Measurements from ENCODE around the gene SLC25A19.
"Not testable (repeated sequence)": the region's sequence is repeated elsewhere in the genome, so short reads cannot be mapped to it uniquely, and the experiment has no call there.

The SLC25A19 gene

GRCh38 chr17:75289832-75290337, 652 bp upstream of the SLC25A19 start:
- Histone ChIP-seq H3K4me3 (ENCODE audit: low read length) (peak overlapping the region; percentile 59), H3K36me3 (ENCODE audit: insufficient read depth, low read length) (no peaks in the 10 kb centered on the region), H3K27me3 (ENCODE audit: insufficient read depth, low read length) (no peaks in the 10 kb centered on the region), H3K4me1 (ENCODE audit: insufficient read depth, low read length) (peaks cover 6% of the 10 kb centered on the region), H3K9me3 (ENCODE audit: low read length) (no peaks in the 10 kb centered on the region), H2AFZ (ENCODE audit: low read depth, low read length) (peak overlapping the region; percentile 18)

DNA sequence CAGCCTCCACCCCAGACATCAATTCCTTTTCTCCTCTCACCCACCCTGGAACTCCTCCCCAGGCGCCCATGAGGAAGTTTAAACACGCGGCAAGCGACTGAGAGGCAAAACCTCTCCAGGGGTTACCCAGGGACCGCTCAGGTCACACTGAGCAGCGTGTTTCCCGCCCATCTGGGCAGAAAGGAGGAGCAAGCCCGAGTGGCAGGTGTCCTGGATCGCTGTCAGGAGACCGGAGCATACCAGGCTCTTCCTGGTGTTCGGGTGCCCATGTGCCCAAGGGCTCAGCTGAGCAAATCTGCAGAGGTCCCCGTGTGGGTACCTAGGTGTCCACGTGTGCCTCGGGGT, 491 bp downstream of the SLC25A19 start:
- no peaks in the 10 kb centered on the region for H3K9me3 ChIP-seq (ENCODE audit: low read length)
- peaks cover 6% of the 10 kb centered on the region for H3K4me1 ChIP-seq (ENCODE audit: insufficient read depth, low read length)
- H3K4me3 ChIP-seq (ENCODE audit: low read length), result peak overlapping the region; percentile 67
- no peaks in the 10 kb centered on the region for H3K36me3 ChIP-seq (ENCODE audit: insufficient read depth, low read length)
- H3K27me3 ChIP-seq (ENCODE audit: insufficient read depth, low read length), result no peaks in the 10 kb centered on the region
- H2AFZ ChIP-seq (ENCODE audit: low read depth, low read length), result peak overlapping the region; percentile 82

GRCh38 chr17:75288359-75288758, 874 bp downstream of the SLC25A19 start:
- no peaks in the 10 kb centered on the region for H3K27me3 ChIP-seq (ENCODE audit: insufficient read depth, low read length)
- H3K36me3 ChIP-seq (ENCODE audit: insufficient read depth, low read length), result no peaks in the 10 kb centered on the region
- peaks cover 6% of the 10 kb centered on the region for H3K4me1 ChIP-seq (ENCODE audit: insufficient read depth, low read length)
- no peak overlapping the region for H2AFZ ChIP-seq (ENCODE audit: low read depth, low read length)
- peak overlapping the region; percentile 67 for H3K4me3 ChIP-seq (ENCODE audit: low read length)
- no peaks in the 10 kb centered on the region for H3K9me3 ChIP-seq (ENCODE audit: low read length)

- no peak overlapping the region for H2AFZ ChIP-seq (ENCODE audit: low read depth, low read length)
- H3K4me3 ChIP-seq (ENCODE audit: low read length), result no peak overlapping the region
- no peaks in the 10 kb centered on the region for H3K9me3 ChIP-seq (ENCODE audit: low read length)
- H3K27me3 ChIP-seq (ENCODE audit: insufficient read depth, low read length), result no peaks in the 10 kb centered on the region
- H3K36me3 ChIP-seq (ENCODE audit: insufficient read depth, low read length), result no peaks in the 10 kb centered on the region
- peaks cover 6% of the 10 kb centered on the region for H3K4me1 ChIP-seq (ENCODE audit: insufficient read depth, low read length)
Observed at GRCh38 chr17:75287221-75287620, 2.0 kb downstream of the SLC25A19 start.

DNA sequence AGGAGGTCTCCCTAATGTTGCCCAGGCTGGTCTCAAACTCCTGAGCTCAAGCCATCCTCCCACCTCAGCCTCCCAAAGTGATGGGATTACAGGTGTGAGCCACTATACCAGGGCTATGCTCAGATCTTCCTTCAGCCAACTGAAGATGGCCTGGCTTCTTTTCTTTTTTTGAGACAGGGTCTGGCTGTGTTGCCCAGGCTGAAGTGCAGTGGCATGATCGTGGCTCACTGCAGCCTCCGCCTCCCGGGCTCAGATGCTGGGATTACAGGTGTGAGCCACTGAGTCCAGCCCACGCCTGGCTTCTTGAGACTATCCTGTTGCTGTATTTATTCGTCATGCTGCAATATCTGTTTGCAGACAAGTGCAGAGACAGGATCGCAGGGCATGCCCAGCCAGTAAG, 4.1 kb downstream of the SLC25A19 start:
- H3K27me3 ChIP-seq (ENCODE audit: insufficient read depth, low read length), result no peaks in the 10 kb centered on the region
- peaks cover 6% of the 10 kb centered on the region for H3K4me1 ChIP-seq (ENCODE audit: insufficient read depth, low read length)
- H3K36me3 ChIP-seq (ENCODE audit: insufficient read depth, low read length), result no peaks in the 10 kb centered on the region
- H3K9me3 ChIP-seq (ENCODE audit: low read length), result no peaks in the 10 kb centered on the region
- H2AFZ ChIP-seq (ENCODE audit: low read depth, low read length), result no peak overlapping the region
- no peak overlapping the region for H3K4me3 ChIP-seq (ENCODE audit: low read length)

DNA sequence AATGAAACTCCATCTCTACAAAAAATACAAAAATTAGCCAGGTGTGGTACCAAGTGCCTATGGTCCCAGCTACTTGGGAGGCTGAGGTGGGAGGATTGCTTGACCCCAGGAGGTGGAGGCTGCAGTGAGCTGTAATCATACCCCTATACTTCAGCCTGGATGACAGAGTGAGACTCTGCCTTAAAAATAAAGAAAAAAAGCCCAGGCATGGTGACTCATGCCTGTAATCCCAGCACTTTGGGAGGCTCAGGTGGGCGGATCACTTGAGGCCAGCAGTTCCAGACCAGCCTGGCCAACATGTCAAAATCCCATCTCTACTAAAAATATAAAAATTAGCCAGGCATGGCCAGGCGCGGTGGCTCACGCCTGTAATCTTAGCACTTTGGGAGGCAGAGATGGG, 9.0 kb downstream of the SLC25A19 start:
- H3K36me3 ChIP-seq (ENCODE audit: insufficient read depth, low read length); H3K9me3 ChIP-seq (ENCODE audit: low read length); H2AFZ ChIP-seq (ENCODE audit: low read depth, low read length); H3K4me3 ChIP-seq (ENCODE audit: low read length); H3K27me3 ChIP-seq (ENCODE audit: insufficient read depth, low read length); H3K4me1 ChIP-seq (ENCODE audit: insufficient read depth, low read length): not testable (repeated sequence)

GRCh38 chr17:75277664-75278071, 11.6 kb downstream of the SLC25A19 start:
- H3K4me1 ChIP-seq (ENCODE audit: insufficient read depth, low read length), result no peaks in the 10 kb centered on the region
- H3K9me3 ChIP-seq (ENCODE audit: low read length), result no peaks in the 10 kb centered on the region
- H3K27me3 ChIP-seq (ENCODE audit: insufficient read depth, low read length), result no peaks in the 10 kb centered on the region
- H3K4me3 ChIP-seq (ENCODE audit: low read length), result no peak overlapping the region
- no peaks in the 10 kb centered on the region for H3K36me3 ChIP-seq (ENCODE audit: insufficient read depth, low read length)
- no peak overlapping the region for H2AFZ ChIP-seq (ENCODE audit: low read depth, low read length)

- Histone ChIP-seq H3K27me3 (ENCODE audit: insufficient read depth, low read length) (no peaks in the 10 kb centered on the region), H3K4me1 (ENCODE audit: insufficient read depth, low read length) (peaks cover 13% of the 10 kb centered on the region), H3K4me3 (ENCODE audit: low read length) (no peak overlapping the region), H2AFZ (ENCODE audit: low read depth, low read length) (no peak overlapping the region), H3K36me3 (ENCODE audit: insufficient read depth, low read length) (no peaks in the 10 kb centered on the region), H3K9me3 (ENCODE audit: low read length) (no peaks in the 10 kb centered on the region)
Observed at GRCh38 chr17:75273977-75274708, 15.1 kb downstream of the SLC25A19 start.

DNA sequence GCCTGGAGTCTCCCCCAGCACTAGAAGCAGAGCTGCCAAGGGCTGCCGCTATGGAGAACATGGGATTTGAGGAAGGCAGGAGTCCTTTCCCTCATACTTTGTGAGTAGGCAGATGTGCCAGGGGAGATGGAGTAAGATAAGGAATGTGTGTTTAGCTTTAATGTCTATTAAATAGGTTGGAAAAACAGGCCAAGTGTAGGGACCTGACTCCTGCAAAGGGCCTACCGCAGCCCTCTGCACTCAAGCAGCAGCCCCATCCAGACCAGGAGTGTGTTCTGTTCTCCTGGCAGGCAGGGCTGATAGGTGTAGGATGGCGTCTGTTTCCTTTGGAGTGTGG, 16.4 kb downstream of the SLC25A19 start:
- no peaks in the 10 kb centered on the region for H3K36me3 ChIP-seq (ENCODE audit: insufficient read depth, low read length)
- no peak overlapping the region for H2AFZ ChIP-seq (ENCODE audit: low read depth, low read length)
- H3K27me3 ChIP-seq (ENCODE audit: insufficient read depth, low read length), result no peaks in the 10 kb centered on the region
- H3K9me3 ChIP-seq (ENCODE audit: low read length), result no peaks in the 10 kb centered on the region
- H3K4me3 ChIP-seq (ENCODE audit: low read length), result no peak overlapping the region
- peaks cover 13% of the 10 kb centered on the region for H3K4me1 ChIP-seq (ENCODE audit: insufficient read depth, low read length)

DNA sequence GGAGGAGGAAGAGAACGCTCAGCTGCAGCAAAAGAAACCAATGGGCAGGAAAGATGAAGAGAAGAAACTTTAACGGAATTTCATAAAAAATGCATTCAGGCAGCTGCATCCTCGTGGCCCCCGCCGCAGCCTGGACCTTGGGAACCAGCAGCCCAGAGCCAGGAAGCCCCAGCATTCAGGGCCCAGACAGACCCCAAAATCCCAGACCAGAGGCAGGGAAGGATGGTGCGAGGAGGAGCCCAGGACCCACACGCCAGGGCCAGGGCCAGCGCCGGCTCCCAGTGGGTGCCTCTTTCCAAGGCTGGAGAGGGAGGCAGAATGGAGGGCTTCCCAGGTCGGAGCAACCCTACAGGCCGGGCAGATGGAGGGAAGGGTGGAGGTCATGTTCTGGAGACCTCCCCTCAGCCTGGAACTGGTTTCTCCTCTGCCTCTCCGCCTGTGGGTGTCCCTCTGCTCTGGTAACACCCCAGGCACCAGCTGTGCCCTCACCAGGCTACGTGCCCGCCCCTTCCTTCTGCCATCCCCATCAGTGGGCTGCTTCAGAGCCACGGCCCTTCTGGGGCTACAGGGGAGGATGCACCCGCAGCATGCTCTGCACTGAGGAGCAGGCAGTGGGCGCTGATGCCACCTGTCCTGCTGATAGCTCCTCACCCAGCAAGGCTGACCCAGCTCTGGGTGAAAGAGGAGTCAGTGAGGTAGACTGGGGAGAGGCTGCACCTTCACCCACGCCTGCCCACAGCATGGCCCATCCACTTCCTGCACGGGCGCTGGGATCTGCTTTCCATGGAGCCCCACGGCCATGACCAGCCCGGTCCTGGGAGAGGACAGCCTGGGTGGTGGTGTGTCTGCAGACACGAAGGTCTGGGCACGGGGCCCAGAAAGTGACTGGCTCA, 17.0 kb downstream of the SLC25A19 start:
- Histone ChIP-seq H3K4me1 (ENCODE audit: insufficient read depth, low read length) (peaks cover 13% of the 10 kb centered on the region), H3K36me3 (ENCODE audit: insufficient read depth, low read length) (no peaks in the 10 kb centered on the region), H3K9me3 (ENCODE audit: low read length) (no peaks in the 10 kb centered on the region), H2AFZ (ENCODE audit: low read depth, low read length) (peak overlapping the region; percentile 89), H3K27me3 (ENCODE audit: insufficient read depth, low read length) (no peaks in the 10 kb centered on the region), H3K4me3 (ENCODE audit: low read length) (peak overlapping the region; percentile 96)

DNA sequence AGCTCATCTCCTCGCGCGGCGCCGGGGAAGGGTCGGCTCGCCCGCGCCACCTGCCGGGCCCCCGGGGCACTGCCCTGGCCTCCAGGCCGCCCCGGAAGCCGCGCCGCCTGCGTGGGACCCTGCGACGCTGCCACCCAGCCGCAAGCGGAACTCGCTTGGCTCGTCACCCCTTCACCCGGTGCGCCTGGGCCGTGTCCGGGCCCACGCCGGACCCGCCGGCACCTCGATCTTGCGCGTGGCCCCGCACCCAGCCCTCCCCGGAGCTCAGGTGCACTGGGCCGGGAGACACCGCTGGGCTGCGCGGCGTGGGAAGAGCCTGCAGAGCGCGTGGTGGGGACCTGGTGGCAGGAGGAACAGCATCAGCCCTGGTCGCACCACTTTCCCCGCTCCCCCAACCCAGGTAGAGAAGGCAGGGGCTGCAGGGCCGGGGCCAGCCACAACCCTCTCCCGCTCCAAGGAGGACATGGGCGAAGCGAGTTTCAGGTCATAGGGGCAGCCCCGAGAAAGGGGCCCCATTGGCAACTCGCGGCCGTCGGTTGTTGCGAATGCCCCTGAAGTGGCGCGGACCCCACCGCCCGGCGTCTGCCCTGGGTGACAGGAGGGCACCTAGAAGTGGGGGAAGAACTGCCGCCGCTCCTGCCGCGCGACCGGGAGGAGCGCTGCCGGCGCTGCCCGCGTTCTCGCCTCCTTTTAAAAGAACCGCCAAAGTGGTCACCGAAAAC, 17.8 kb downstream of the SLC25A19 start:
- peaks cover 13% of the 10 kb centered on the region for H3K4me1 ChIP-seq (ENCODE audit: insufficient read depth, low read length)
- peaks cover 4% of the 10 kb centered on the region for H3K36me3 ChIP-seq (ENCODE audit: insufficient read depth, low read length)
- H3K4me3 ChIP-seq (ENCODE audit: low read length), result peak overlapping the region; percentile 96
- H3K9me3 ChIP-seq (ENCODE audit: low read length), result no peaks in the 10 kb centered on the region
- peak overlapping the region; percentile 89 for H2AFZ ChIP-seq (ENCODE audit: low read depth, low read length)
- no peaks in the 10 kb centered on the region for H3K27me3 ChIP-seq (ENCODE audit: insufficient read depth, low read length)

- Histone ChIP-seq H3K9me3 (ENCODE audit: low read length) (no peaks in the 10 kb centered on the region), H3K27me3 (ENCODE audit: insufficient read depth, low read length) (no peaks in the 10 kb centered on the region)
Observed at GRCh38 chr17:75270966-75271232, 18.3 kb downstream of the SLC25A19 start, which contains the start of gene MIF4GD. TSS of gene MIF4GD (minus strand) at chr17:75271231. CDS start at chr17:75270195, 1,036 bp downstream.

More at GRCh38 chr17:75270966-75271232, 18.3 kb downstream of the SLC25A19 start, which contains the start of gene MIF4GD:
- Histone ChIP-seq H3K4me1 (ENCODE audit: insufficient read depth, low read length) (peaks cover 13% of the 10 kb centered on the region), H3K36me3 (ENCODE audit: insufficient read depth, low read length) (peaks cover 5% of the 10 kb centered on the region), H2AFZ (ENCODE audit: low read depth, low read length) (peak within 1 kb of the TSS; percentile 96), H3K4me3 (ENCODE audit: low read length) (peak within 1 kb of the TSS; percentile 96)
